HG02678 (cell line): ENCODE measurements around the gene ANAPC10.
"Not testable (repeated sequence)": the region's sequence is repeated elsewhere in the genome, so short reads cannot be mapped to it uniquely, and the experiment has no call there.

ENCODE experiments used
- ATAC-seq: cut with Tn5 transposase; IDR thresholded peaks from one replicate; pipeline ENCODE4 v1.9.1; 2021; ENCODE audit warnings: mild to moderate bottlenecking, moderate library complexity; ENCODE audit not compliant: unreplicated experiment

Gene ANAPC10

GRCh38 chr4:145012841-145013240 is 85.2 kb downstream of the ANAPC10 start:
- ATAC-seq: no peak

- no peak for ATAC-seq
These were observed 86.4 kb downstream of the ANAPC10 start for GRCh38 chr4:145011636-145012035.

GRCh38 chr4:145010315-145010714 is 87.7 kb downstream of the ANAPC10 start:
- ATAC-seq: not testable (repeated sequence)

- ATAC-seq: no peak
These were observed 94.3 kb downstream of the ANAPC10 start for GRCh38 chr4:145003675-145004074.

GRCh38 chr4:145001635-145002034 is 96.4 kb downstream of the ANAPC10 start:
- ATAC-seq: no peak

GRCh38 chr4:145000656-145001055 is 97.3 kb downstream of the ANAPC10 start:
- not testable (repeated sequence) for ATAC-seq

- no peak for ATAC-seq
These were observed 108.7 kb downstream of the ANAPC10 start for GRCh38 chr4:144989306-144989705.

- no peak for ATAC-seq
These were observed 112.5 kb downstream of the ANAPC10 start for GRCh38 chr4:144985531-144985930.

GRCh38 chr4:144985014-144985413 is 113.0 kb downstream of the ANAPC10 start:
- ATAC-seq: no peak

GRCh38 chr4:144984241-144984640 is 113.8 kb downstream of the ANAPC10 start:
- ATAC-seq: no peak

- no peak for ATAC-seq
These were observed 122.3 kb downstream of the ANAPC10 start for GRCh38 chr4:144975718-144976117.

- peak; percentile 75 for ATAC-seq
These were observed 127.4 kb downstream of the ANAPC10 start for GRCh38 chr4:144970597-144970996.

GRCh38 chr4:144969821-144970220 is 128.2 kb downstream of the ANAPC10 start:
- no peak for ATAC-seq

- no peak for ATAC-seq
These were observed 129.4 kb downstream of the ANAPC10 start for GRCh38 chr4:144968606-144969005.

- peak; percentile 70 for ATAC-seq
These were observed 130.8 kb downstream of the ANAPC10 start for GRCh38 chr4:144967161-144967560.

GRCh38 chr4:144962300-144962699 is 135.7 kb downstream of the ANAPC10 start:
- ATAC-seq: no peak

GRCh38 chr4:144955104-144955503 is 142.9 kb downstream of the ANAPC10 start:
- ATAC-seq: no peak

GRCh38 chr4:144954230-144954629 is 143.8 kb downstream of the ANAPC10 start:
- ATAC-seq: no peak

GRCh38 chr4:144948421-144948820 is 149.6 kb downstream of the ANAPC10 start:
- no peak for ATAC-seq

GRCh38 chr4:144948009-144948408 is 150.0 kb downstream of the ANAPC10 start:
- ATAC-seq: no peak
